ENCODE results near the gene SKA2. TPM values are rescaled to one million over a fixed set of nuclear protein-coding genes. Genes with fewer than 3 reads are reported as not detected.

The SKA2 gene
- total RNA-seq, 1 experiment from 2014 or later: 91.9 TPM

- Histone ChIP-seq H2BK120ac (ENCODE audit: low read depth, low read length, poor library complexity, severe bottlenecking) (no peak overlapping the region), H2BK20ac (ENCODE audit: low read depth, low read length, poor library complexity, severe bottlenecking) (no peak overlapping the region), H2BK15ac (ENCODE audit: low read depth, low read length) (no peak overlapping the region), H3K18ac (ENCODE audit: insufficient read length, low read depth, low read length) (no peak overlapping the region), H3K9me3 (ENCODE audit: control insufficient read depth, low read depth, low read length) (no peaks in the 10 kb centered on the region), H4K8ac (replicated peaks; ENCODE audit: insufficient read length, low read depth, low read length) (no peak overlapping the region), H3K4ac (ENCODE audit: low read depth, low read length) (no peak overlapping the region), H4K5ac (ENCODE audit: insufficient read length, low read depth, low read length) (no peak overlapping the region), H3K23ac (ENCODE audit: insufficient read length, low read depth, low read length) (no peak overlapping the region), H3K4me1 (ENCODE audit: insufficient read depth, low read length) (no peaks in the 10 kb centered on the region), H3K14ac (ENCODE audit: insufficient read depth, low read length) (no peak overlapping the region), H3K23me2 (ENCODE audit: insufficient read length, low read depth, low read length, poor library complexity, severe bottlenecking) (no peaks in the 10 kb centered on the region), H2BK12ac (ENCODE audit: insufficient read length, low read depth, low read length) (no peak overlapping the region), H4K20me1 (ENCODE audit: control insufficient read depth, insufficient read depth, insufficient read length) (no peaks in the 10 kb centered on the region), H3K79me2 (ENCODE audit: insufficient read depth, low read length) (no peaks in the 10 kb centered on the region; the same call in 1 of the 2 replicates), H4K91ac (ENCODE audit: insufficient read length, low read depth, low read length) (no peak overlapping the region), H2AK5ac (ENCODE audit: insufficient read length, low read length) (no peak overlapping the region), H3K27ac (ENCODE audit: insufficient read length, low read depth, low read length) (no peak overlapping the region), H2AFZ (ENCODE audit: low read length) (no peak overlapping the region), H3T11ph (ENCODE audit: low read length) (no peak overlapping the region), H3K9ac (ENCODE audit: extremely low read depth, insufficient read length, low read length) (no peak overlapping the region), H2BK5ac (ENCODE audit: insufficient read length, low read length) (no peak overlapping the region), H3K56ac (ENCODE audit: insufficient read length, low read depth, low read length) (no peak overlapping the region), H3K4me2 (ENCODE audit: insufficient read depth, insufficient read length, low read length) (no peak overlapping the region), H3K27me3 (ENCODE audit: insufficient read depth, low read length) (no peaks in the 10 kb centered on the region), H3K79me1 (ENCODE audit: insufficient read depth, low read depth, low read length, poor library complexity, severe bottlenecking) (peaks cover 3% of the 10 kb centered on the region)
- H3K4me1 Mint-ChIP-seq: no peaks in the 10 kb centered on the region
- H3K36me3 Mint-ChIP-seq (ENCODE audit: insufficient read depth in 1 of 3, low read depth in 3 of 3): peaks cover 9 to 21% (median 15%) of the 10 kb centered on the region in 3 experiments
- H3K27ac Mint-ChIP-seq: no peak overlapping the region; a peak in 2 of 7 replicates
- TF ChIP-seq CTCF (conservative IDR thresholded peaks at IDR 0.05): no peak
- no CpG with 5 or more reads among the region's 6 CpGs for WGBS (ENCODE audit: extremely low coverage, insufficient read length, low lambda C conversion rate)
- no peak for DNase-seq
- H3K4me3 Mint-ChIP-seq: no peak overlapping the region
- H3K27me3 Mint-ChIP-seq (ENCODE audit: low read depth): no peaks in the 10 kb centered on the region
- no peaks in the 10 kb centered on the region for H3K9me3 Mint-ChIP-seq
These were observed 60.0 kb downstream of the SKA2 start for GRCh38 chr17:59094861-59095530.

Data from H9 (cell line).